HT-29 (cell line): Measurements from ENCODE around the gene NISCH. TPM values are rescaled to one million over a fixed set of nuclear protein-coding genes. Genes with fewer than 3 reads are reported as not detected.

Experiments
- DNase-seq: peaks from one replicate; pipeline ENCODE4 v3.0.0-alpha.2; 2015; ENCODE audit warnings: low spot score
- total RNA-seq: library from RNA; depleted of rRNA; stranded (reverse); fragments of >200 nt; shearing (Covaris generic); gene quantifications from 2 replicates; pipeline ENCODE4 v1.2.3, GENCODE V29; 2014

Gene NISCH
- total RNA-seq, 1 experiment from 2014 or later: 43.8 TPM

DNA sequence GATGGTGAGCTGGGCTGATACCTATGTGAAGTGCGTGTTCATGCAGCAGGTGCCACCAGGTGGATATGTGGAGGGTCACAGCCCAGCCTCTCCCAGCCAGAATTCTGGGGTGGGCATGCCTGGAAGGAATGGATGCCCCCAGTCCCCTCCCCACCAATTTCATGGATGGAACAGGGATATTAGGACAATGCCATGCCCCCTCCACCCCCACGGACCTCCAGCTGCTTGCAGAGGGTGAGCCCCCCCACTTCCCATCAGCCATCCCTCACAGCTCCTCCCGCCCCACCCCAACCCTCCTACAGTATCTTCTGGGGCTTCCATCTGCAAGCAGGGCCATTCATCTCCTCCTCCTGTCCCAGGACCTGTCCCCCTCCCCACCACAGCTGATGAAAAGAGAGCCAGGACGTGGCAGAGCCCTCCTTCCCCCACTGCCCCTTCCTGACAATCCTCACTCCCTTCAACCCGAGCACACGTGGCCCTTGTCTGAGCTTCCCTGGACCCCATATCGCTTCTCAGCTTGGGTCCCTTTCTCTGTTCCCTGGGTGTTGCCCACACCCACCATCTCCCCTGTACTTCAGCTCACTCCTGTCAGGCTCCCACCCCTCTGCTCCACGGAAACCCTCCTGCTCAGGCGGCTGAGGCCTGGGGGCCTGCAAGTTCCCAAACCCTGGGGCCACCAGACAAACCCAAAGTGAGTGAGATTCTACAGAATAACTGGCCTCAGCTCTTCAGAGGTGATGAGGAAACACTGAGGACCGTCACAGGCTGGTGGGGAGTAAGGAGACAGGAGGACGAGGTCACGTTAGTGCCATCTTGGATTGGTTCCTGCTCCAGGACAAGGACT, 7.7 kb upstream of the NISCH start:
- DNase-seq: no peak

DNA sequence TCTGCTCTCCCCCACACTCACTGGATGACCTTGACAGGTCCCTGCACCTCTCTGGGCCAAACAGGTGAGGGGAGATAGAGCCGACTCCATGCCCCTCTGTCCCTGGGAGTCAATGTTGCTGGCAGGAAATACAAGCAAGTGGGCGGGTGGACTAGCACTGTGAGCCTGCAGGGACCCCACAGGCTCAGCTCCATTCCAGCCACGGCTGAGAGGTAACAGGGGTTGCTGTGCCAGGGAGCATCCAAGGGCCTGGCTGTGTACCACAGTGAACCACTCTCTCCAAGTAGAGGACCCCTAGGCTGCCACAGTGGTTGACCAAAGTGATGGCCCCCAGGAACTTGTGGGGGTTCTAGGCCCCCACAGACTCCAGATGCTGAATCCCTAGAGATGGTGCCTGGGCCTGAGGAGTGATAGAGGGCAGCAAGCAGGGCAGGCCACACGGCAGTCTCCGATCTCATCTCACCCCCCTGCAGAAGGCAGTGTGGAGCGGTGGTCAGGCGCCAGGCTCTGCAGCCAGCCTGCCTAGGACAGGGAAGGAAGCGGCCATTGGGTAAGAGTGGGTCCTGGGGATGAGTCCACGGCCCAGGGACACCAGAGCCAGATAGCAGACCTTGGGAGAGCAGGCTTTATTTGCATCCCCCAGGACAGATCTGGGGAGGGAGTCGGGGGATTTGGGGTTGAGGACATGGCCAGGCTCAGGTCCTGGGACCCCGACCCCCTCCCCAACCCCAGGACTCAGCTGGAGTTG, 4.7 kb upstream of the NISCH start:
- DNase-seq: no peak

GRCh38 chr3:52451237-52452083, 3.9 kb upstream of the NISCH start:
- no peak for DNase-seq

DNA sequence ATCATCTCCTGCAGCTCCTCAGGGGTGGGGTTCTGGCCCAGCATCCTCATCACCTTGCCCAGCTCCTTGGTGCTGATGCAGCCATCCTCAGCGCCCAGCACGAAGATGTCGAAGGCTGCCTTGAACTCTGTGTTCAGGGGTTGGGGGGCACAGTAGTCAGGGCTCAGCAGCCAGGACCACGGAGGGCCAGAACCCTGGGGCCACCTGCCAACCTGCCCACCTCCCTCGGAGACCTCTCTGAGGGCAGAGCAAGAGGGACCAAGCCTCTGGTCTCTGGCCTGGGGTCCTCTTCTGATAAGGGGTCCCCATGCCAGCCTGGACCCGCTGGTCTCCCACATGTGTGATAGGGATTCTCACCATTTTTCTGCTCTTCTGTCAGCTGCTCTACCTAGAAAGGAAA, 3.3 kb upstream of the NISCH start:
- DNase-seq: no peak

- no peak for DNase-seq
Observed at GRCh38 chr3:52452570-52453221, 2.7 kb upstream of the NISCH start.

- peak; percentile 29 for DNase-seq
Observed at GRCh38 chr3:52453496-52454249, 1.7 kb upstream of the NISCH start, which contains the start of gene TNNC1. TNNC1 (minus strand) TSS chr3:52454041; CDS start chr3:52454015, 26 bp downstream.

DNA sequence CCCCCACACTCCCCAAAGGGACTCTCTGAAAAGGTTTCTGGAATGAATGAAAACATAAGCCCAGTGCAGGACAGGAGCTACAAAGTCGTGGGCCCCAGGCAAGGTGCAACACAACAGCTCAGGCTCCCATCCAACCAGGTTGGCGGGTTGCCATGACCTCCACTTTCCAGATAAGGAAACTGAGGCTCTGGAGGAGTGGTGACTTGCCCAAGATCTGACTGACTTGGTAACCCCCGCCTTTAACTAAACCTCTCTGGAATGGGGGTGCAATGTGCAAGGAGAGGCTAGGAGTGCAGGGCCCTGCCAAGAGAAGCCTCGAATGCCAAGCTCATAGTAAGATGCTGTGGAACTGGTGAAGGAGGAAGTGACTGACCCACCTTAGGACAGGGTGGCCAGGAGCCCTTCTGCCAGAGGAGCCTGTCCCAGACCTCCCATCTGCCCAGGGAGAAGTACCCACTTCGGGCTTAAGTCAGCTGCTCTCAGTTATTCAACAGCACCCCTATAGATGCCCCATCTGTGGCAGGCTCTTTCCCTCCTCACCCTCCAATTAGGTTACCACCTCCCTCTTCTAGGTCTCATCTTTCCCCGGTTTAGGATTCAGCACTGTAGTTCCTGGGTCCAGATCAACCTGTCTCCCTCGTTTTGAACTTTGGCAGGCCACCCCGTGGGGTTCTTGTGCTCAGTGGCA, 1.0 kb upstream of the NISCH start:
- peak; percentile 9 for DNase-seq

DNA sequence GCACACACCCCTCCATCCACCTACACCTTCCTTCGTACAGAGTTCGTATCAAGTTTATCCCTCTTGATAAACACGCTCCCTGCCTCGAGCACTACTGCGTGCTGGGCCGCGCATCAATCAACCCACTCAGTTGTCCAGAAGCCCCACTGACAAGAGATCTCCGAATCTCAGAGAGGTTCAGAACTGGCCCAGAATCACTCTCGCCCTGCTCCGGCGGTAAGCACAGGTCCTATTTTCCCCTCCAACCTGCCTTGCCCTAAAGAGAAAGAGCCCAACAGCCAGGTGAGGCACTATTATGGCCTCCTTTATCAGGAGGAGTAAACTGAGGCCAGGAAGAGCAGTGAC, 494 bp upstream of the NISCH start:
- no peak for DNase-seq

GRCh38 chr3:52456169-52456799, 880 bp downstream of the NISCH start:
- no peak for DNase-seq

DNA sequence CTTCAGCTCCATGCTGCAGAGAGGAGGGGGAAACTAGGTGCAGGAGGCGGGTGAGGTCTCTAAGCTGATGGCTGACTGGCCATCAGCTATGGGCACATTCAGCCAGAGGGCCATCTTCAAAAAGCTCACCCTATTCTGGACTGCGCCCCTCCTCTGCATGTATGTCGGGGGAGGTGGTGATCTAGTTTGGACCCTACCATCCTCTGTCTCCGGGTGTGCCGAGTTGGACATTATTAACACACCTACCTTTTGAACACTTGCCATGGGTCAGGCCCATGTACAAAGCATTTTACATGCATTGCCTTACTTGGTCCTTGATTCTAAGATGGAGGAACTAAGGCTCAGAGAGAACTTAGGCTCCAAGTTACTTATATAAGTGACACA, 1.4 kb downstream of the NISCH start:
- no peak for DNase-seq

DNA sequence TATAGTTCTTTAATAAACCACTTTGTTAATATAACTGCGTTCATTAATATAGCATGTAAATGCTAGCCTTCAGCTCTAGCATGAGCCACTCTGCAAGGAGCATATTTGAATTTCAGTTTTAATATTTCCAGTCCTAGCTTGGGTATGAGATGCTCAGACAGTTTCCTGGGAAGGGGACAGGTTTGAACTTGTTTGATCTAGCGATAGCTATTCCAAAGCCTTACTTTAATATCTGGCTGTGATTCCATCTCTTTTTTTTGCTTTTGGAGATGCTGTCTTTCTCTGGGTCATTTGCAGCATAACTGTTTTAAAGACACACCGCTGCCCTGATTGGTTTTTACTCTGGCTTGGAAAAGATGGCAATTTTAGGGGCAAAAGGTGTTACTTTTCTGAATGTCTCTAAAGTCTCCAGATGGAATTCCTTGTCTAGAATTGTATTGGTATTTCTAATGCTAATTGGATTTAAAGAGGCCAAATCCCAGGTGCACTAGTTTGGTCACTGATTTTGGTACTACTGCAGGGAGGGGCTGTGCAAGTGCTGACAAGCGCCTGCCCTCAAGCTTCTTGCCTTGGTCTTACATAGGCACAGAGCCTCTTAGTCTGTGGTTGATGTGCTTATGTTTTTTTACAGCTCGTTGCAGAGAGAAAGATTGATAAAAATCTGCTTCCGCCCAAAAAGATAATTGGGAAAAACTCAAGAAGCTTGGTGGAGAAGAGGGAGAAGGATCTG, 2.8 kb downstream of the NISCH start:
- no peak for DNase-seq

DNA sequence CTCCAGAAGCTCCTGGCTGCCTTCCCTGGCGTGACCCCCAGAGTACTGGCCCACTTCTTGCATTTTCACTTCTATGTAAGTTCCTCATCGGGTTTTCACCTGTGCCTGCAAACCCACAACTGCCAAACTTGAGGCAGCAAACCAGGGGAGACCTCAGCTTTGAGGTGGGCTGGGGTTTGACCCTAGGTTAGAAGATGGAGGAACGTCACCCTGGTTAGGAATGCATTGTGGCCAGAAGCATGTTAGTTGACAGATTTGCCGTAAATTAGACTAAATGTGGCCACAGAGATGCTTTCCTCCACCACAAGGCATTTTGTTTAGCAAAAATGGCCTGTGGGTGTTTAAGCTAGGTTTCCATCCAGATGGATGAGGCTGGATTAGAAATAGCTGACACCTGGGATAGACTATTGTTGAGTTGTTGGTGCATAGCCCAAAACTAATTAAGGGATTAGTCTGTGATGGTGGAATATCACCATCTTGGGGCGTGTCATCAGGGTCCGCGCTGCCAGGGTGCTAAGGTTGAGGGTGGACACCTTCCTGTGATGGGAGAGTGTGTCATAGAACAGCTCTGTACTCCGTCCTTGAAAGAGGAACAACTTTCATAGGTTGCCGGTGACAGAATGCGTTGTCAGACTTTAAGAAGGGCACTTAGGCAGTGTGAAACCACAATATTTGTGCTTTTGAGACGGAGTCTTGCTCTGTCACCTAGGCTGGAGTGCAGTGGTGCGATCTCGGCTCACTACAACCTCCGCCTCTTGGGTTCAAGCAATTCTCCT, 3.6 kb downstream of the NISCH start:
- no peak for DNase-seq

DNA sequence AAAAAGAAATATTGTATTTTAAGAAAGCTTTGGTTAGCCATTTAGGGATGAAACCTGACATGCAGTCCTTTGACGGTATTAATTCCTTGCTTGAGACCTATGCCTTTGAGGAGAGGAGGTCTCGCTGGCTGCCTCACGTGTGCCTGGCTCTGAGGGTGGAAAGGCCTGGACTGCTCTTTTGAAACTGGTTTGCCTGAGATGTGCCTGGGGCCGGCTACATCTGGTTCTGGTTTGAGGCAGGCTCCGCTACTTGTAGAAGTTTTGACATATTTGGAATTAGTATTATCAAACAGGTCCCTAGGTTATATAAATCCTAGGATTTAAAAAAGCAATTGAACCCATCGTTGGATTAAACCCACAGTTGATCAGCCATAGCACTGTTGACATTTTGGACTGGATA, 6.5 kb downstream of the NISCH start:
- no peak for DNase-seq

- no peak for DNase-seq
Observed at GRCh38 chr3:52463416-52463815, 8.0 kb downstream of the NISCH start.

DNA sequence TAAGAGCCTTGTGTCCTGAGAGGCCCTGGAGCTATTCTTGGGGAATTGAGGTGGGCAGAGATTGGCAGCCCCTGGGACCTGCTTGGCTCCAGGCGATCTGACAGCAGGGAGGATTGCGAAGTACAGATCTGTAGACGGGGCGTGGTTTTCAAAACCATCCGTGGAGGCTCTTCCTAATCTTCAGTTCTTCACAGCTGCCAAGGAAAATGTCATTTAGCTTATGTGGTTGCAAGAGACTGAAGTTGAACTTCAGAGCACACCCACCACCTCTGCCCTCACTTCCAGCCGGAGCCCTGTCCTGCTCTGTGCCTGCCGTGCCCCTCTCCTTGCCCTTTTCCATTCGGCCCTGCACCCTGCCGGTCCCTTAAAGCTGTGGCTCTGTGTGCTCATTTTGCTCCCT, 12.9 kb downstream of the NISCH start:
- DNase-seq: no peak

DNA sequence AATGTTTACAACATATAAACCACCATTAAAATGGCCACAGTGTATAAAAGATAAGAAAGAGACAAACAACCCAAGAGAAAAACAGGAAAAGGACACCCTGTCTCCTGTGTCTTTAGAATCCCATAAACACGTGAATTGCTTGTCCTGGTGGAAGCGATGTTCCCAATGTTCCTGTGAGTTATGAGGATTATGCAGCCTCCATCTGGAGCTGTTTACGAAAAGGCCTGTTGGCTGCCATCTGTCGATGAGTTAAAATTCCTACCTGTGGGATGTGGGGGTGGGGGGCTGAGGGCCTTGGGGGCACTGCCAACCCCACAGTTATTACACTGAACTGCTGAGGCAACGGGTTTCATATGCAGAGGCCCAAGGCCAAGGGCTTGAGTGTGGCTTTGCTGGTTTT, 13.6 kb downstream of the NISCH start:
- no peak for DNase-seq

DNA sequence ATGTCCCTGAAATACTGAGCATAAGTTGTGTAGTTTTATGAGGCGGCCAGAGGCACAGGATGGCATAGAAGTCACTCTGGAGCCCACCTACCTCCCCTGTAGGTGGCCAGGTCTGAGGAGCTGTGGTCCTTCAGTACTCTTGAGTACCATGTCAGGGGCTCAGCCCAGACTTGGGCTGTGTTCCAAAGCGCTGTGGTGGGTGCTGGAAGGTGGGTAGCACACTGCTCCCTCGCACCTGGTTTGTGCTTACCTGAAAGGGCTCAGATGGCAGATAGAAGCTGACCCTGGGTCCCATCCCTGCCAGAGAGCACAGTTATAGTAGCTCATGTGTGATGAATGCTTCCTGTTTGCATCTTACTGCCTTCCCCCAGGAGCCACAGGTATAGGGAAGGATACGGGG, 15.5 kb downstream of the NISCH start:
- no peak for DNase-seq
